Measurements from ENCODE around the gene RIN1. TPM values are rescaled to one million over a fixed set of nuclear protein-coding genes. Genes with fewer than 3 reads are reported as not detected.

The RIN1 gene
- total and polyA plus RNA-seq, 9 of the 15 experiments (the other 6 are each of a cell fraction or from before 2014, with no cell fraction given), result 0.01 to 1.2 (median 0.45) TPM; not detected in 1

DNA sequence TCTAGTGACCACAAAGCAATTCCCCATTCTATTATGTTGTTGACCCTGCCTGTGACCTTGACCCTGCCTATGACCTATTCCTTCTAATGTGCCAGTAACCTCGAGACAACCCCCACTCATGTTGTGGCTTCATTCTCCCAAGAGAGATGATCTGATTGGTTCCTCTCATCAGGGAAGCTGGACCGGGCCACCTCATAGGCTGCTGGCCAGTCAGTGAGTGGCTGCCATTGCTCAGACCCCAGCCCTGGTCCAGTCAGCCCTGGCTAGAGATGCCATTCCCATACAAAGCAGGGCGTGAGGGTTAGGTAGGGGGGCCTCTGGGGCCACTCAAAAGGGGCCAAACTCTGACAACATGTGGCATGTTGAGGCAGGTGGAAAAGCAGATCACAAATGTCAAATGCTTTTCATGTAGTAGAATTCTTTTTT, 23.4 kb upstream of the RIN1 start (continued):
- no peak for TF ChIP-seq ZNF592 (IDR thresholded peaks at IDR 0.05)
- peak; percentile 52 for TF ChIP-seq NFYB (IDR thresholded peaks at IDR 0.05; ENCODE audit: extremely low read depth, insufficient read length)
- TF ChIP-seq, protein P1, sequence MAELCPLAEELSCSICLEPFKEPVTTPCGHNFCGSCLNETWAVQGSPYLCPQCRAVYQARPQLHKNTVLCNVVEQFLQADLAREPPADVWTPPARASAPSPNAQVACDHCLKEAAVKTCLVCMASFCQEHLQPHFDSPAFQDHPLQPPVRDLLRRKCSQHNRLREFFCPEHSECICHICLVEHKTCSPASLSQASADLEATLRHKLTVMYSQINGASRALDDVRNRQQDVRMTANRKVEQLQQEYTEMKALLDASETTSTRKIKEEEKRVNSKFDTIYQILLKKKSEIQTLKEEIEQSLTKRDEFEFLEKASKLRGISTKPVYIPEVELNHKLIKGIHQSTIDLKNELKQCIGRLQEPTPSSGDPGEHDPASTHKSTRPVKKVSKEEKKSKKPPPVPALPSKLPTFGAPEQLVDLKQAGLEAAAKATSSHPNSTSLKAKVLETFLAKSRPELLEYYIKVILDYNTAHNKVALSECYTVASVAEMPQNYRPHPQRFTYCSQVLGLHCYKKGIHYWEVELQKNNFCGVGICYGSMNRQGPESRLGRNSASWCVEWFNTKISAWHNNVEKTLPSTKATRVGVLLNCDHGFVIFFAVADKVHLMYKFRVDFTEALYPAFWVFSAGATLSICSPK (IDR thresholded peaks at IDR 0.05; ENCODE audit: borderline replicate concordance), result no peak
- TF ChIP-seq MCM2 (IDR thresholded peaks at IDR 0.05; ENCODE audit: low read depth), result no peak
- no peak for TF ChIP-seq ZNF655 (CRISPR knock-in tag; IDR thresholded peaks at IDR 0.05)
- no peak for TF ChIP-seq TAF9B (IDR thresholded peaks at IDR 0.05; ENCODE audit: partially characterized antibody)
- TF ChIP-seq POLR2G (IDR thresholded peaks at IDR 0.05; ENCODE audit: low read depth, low read length), result peak; percentile 60; the same call in 1 of the 2 replicates
- TF ChIP-seq ELF1 (tag; IDR thresholded peaks at IDR 0.05), result no peak
- no peak for TF ChIP-seq MAFG (tag; conservative IDR thresholded peaks at IDR 0.05)
- no peak for TF ChIP-seq VEZF1 (CRISPR knock-in tag; IDR thresholded peaks at IDR 0.05)
- TF ChIP-seq PTRF (tag; IDR thresholded peaks at IDR 0.05), result no peak
- no peak for TF ChIP-seq ZNF174 (CRISPR knock-in tag; IDR thresholded peaks at IDR 0.05)
- TF ChIP-seq ZNF121 (CRISPR knock-in tag; conservative IDR thresholded peaks at IDR 0.05), result no peak
- TF ChIP-seq ZNF280A (IDR thresholded peaks at IDR 0.05; ENCODE audit: low read depth, partially characterized antibody), result no peak
- no peak for TF ChIP-seq ETV6 (IDR thresholded peaks at IDR 0.05; ENCODE audit: borderline replicate concordance in 1 of 2, low read depth in 2 of 2, low read length in 1 of 2)
- no peak for TF ChIP-seq ETV6 (CRISPR knock-in tag; IDR thresholded peaks at IDR 0.05; ENCODE audit: borderline replicate concordance)
- no peak for TF ChIP-seq ZKSCAN8 (CRISPR knock-in tag; IDR thresholded peaks at IDR 0.05)
- no peak for TF ChIP-seq EP400 (IDR thresholded peaks at IDR 0.05)

All from K562 (cell line).